ENCODE measurements around the gene NRG2. TPM values are rescaled to one million over a fixed set of nuclear protein-coding genes. Genes with fewer than 3 reads are reported as not detected.

NRG2 gene
- total RNA-seq, 1 experiment from 2014 or later = 0.91 TPM

GRCh38 chr5:140076788-140077187, 33.7 kb upstream of the NRG2 start:
- POLR2A ChIA-PET = no interaction called here
- no peak for DNase-seq (ENCODE audit: low read depth, low spot score)

More at GRCh38 chr5:140076788-140077187, 33.7 kb upstream of the NRG2 start:
- Histone ChIP-seq H3K79me2 (ENCODE audit: insufficient read depth, low read length) (no peaks in the 10 kb centered on the region), H2AFZ (ENCODE audit: low read depth, low read length, poor library complexity, severe bottlenecking) (peak overlapping the region; percentile 63), H3K4me3 (replicated peaks in 1 of 2; ENCODE audit: low read depth in 1 of 2, low read length in 2 of 2) (no peak overlapping the region), H3K27me3 (ENCODE audit: insufficient read depth, low read length) (no peaks in the 10 kb centered on the region), H3K9ac (ENCODE audit: low read length) (no peak overlapping the region), H3K9me2 (ENCODE audit: insufficient read depth) (no peaks in the 10 kb centered on the region), H3K4me1 (ENCODE audit: control insufficient read depth in 1 of 2, insufficient read depth in 2 of 2, low read length in 2 of 2) (0 out of 4 replicates have a peak, but pooled peaks cover 0 to 4% of the 10 kb centered on the region in 2 experiments), H3K9me3 (ENCODE audit: control insufficient read depth in 1 of 2, insufficient read depth in 1 of 2, low read depth in 1 of 2, low read length in 2 of 2) (no peaks in the 10 kb centered on the region), H4K20me1 (ENCODE audit: insufficient read depth) (no peaks in the 10 kb centered on the region), H3K36me3 (ENCODE audit: control insufficient read depth in 1 of 2, insufficient read depth in 2 of 2, low read length in 2 of 2) (no peaks in the 10 kb centered on the region), H3K4me2 (ENCODE audit: low read length) (no peak overlapping the region), H3K27ac (ENCODE audit: low read depth, low read length) (no peak overlapping the region)
- CTCF ChIA-PET = interaction anchor here (4.6 kb wide), 1 partner anchor 66 kb away, joined by 39 read pairs; no protein-coding TSS in a partner anchor
- ATAC-seq = no peak
- TF ChIP-seq, protein P1, sequence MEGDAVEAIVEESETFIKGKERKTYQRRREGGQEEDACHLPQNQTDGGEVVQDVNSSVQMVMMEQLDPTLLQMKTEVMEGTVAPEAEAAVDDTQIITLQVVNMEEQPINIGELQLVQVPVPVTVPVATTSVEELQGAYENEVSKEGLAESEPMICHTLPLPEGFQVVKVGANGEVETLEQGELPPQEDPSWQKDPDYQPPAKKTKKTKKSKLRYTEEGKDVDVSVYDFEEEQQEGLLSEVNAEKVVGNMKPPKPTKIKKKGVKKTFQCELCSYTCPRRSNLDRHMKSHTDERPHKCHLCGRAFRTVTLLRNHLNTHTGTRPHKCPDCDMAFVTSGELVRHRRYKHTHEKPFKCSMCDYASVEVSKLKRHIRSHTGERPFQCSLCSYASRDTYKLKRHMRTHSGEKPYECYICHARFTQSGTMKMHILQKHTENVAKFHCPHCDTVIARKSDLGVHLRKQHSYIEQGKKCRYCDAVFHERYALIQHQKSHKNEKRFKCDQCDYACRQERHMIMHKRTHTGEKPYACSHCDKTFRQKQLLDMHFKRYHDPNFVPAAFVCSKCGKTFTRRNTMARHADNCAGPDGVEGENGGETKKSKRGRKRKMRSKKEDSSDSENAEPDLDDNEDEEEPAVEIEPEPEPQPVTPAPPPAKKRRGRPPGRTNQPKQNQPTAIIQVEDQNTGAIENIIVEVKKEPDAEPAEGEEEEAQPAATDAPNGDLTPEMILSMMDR (IDR thresholded peaks at IDR 0.05 in 2 of 3, conservative IDR thresholded peaks at IDR 0.05 in 1 of 3; ENCODE audit: borderline replicate concordance in 1 of 3, insufficient read depth in 1 of 3, low read depth in 2 of 3, low read length in 2 of 3) = no peak
- TF ChIP-seq MAX (IDR thresholded peaks at IDR 0.05) (no peak), JUND (IDR thresholded peaks at IDR 0.05) (no peak), CEBPB (IDR thresholded peaks at IDR 0.05; ENCODE audit: low read depth) (no peak), YY1 (IDR thresholded peaks at IDR 0.05; ENCODE audit: extremely low read depth, insufficient replicate concordance, low read depth, low read length) (no peak), POLR2A (IDR thresholded peaks at IDR 0.05; ENCODE audit: borderline replicate concordance, extremely low read depth, insufficient read depth, insufficient read length) (no peak), ZNF274 (IDR thresholded peaks at IDR 0.05; ENCODE audit: low read depth, low read length) (no peak)
- TF ChIP-seq, protein P2, sequence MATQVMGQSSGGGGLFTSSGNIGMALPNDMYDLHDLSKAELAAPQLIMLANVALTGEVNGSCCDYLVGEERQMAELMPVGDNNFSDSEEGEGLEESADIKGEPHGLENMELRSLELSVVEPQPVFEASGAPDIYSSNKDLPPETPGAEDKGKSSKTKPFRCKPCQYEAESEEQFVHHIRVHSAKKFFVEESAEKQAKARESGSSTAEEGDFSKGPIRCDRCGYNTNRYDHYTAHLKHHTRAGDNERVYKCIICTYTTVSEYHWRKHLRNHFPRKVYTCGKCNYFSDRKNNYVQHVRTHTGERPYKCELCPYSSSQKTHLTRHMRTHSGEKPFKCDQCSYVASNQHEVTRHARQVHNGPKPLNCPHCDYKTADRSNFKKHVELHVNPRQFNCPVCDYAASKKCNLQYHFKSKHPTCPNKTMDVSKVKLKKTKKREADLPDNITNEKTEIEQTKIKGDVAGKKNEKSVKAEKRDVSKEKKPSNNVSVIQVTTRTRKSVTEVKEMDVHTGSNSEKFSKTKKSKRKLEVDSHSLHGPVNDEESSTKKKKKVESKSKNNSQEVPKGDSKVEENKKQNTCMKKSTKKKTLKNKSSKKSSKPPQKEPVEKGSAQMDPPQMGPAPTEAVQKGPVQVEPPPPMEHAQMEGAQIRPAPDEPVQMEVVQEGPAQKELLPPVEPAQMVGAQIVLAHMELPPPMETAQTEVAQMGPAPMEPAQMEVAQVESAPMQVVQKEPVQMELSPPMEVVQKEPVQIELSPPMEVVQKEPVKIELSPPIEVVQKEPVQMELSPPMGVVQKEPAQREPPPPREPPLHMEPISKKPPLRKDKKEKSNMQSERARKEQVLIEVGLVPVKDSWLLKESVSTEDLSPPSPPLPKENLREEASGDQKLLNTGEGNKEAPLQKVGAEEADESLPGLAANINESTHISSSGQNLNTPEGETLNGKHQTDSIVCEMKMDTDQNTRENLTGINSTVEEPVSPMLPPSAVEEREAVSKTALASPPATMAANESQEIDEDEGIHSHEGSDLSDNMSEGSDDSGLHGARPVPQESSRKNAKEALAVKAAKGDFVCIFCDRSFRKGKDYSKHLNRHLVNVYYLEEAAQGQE (IDR thresholded peaks at IDR 0.05; ENCODE audit: low read depth) = no peak
- RAD21 ChIA-PET (ENCODE audit: low non-redundant PET in 1 of 2, low total read pairs in 2 of 2, uncharacterized antibody in 2 of 2, unreplicated experiment in 2 of 2) = no interaction called here
- intact Hi-C loops (cut with micrococcal nuclease) = loop anchor here (10.0 kb wide), 2 partner anchors 148 to 278 kb away; no protein-coding TSS in a partner anchor
- BruUV-seq (replicated peaks) = no TSS peak
